Hepatocyte (in vitro differentiated cells): ENCODE measurements around the gene TRAF3. TPM values are rescaled to one million over a fixed set of nuclear protein-coding genes. Genes with fewer than 3 reads are reported as not detected.

ENCODE experiments used
- DNase-seq: peaks from one replicate; pipeline ENCODE4 v3.0.0-alpha.2; 2016; ENCODE audit warnings: low spot score
- H2AFZ ChIP-seq: fragments of 200-600 bp; sonication (generic); 2 replicates; pipeline ENCODE4 v1.6.0; 2016; ENCODE audit warnings: antibody characterized with exemption, mild to moderate bottlenecking
- H3K27ac ChIP-seq: fragments of 200-600 bp; sonication (generic); 2 replicates; pipeline ENCODE4 v1.5.1; 2016; ENCODE audit warnings: mild to moderate bottlenecking
- H3K27me3 ChIP-seq: fragments of 200-600 bp; sonication (generic); 2 replicates; pipeline ENCODE4 v1.6.1; 2016
- H3K36me3 ChIP-seq: fragments of 200-600 bp; sonication (generic); replicated peaks from 2 replicates; pipeline ENCODE4 v1.5.1; 2016; ENCODE audit warnings: low read depth; ENCODE audit not compliant: insufficient read depth
- H3K4me1 ChIP-seq: fragments of 200-600 bp; sonication (generic); 2 replicates; pipeline ENCODE4 v1.5.1; 2016; ENCODE audit warnings: mild to moderate bottlenecking, moderate library complexity; ENCODE audit not compliant: insufficient read depth
- H3K4me2 ChIP-seq: fragments of 200-600 bp; sonication (generic); 2 replicates; pipeline ENCODE4 v1.6.0; 2016
- H3K4me3 ChIP-seq: fragments of 200-600 bp; sonication (generic); 2 replicates; pipeline ENCODE4 v1.5.1; 2016; ENCODE audit warnings: mild to moderate bottlenecking
- H3K79me2 ChIP-seq: fragments of 200-600 bp; sonication (generic); 2 replicates; pipeline ENCODE4 v1.6.0; 2017; ENCODE audit warnings: mild to moderate bottlenecking
- H3K9me2 ChIP-seq: fragments of 200-600 bp; sonication (generic); replicated peaks from 2 replicates; pipeline ENCODE4 v1.6.0; 2017; ENCODE audit warnings: mild to moderate bottlenecking; ENCODE audit not compliant: insufficient read depth
- H3K9me3 ChIP-seq: fragments of 200-600 bp; sonication (generic); 2 replicates; pipeline ENCODE4 v1.5.1; 2016; ENCODE audit warnings: low read depth, mild to moderate bottlenecking
- H4K20me1 ChIP-seq: fragments of 200-600 bp; sonication (generic); 2 replicates; pipeline ENCODE4 v1.6.0; 2016; ENCODE audit warnings: mild to moderate bottlenecking; ENCODE audit not compliant: insufficient read depth, poor library complexity, severe bottlenecking
- CTCF ChIP-seq: fragments of 200-600 bp; sonication (generic); IDR thresholded peaks from 2 replicates; pipeline ENCODE4 v1.5.1; 2016; ENCODE audit warnings: antibody characterized with exemption, mild to moderate bottlenecking; ENCODE audit not compliant: poor library complexity
- EZH2 ChIP-seq: fragments of 200-600 bp; sonication (generic); IDR thresholded peaks from 2 replicates; pipeline ENCODE4 v1.6.1; 2016; ENCODE audit warnings: antibody characterized with exemption, mild to moderate bottlenecking, borderline replicate concordance
- EZH2phosphoT487 ChIP-seq: fragments of 200-600 bp; sonication (generic); IDR thresholded peaks from one replicate; pipeline ENCODE4 v1.6.1; 2018; ENCODE audit warnings: antibody characterized with exemption, mild to moderate bottlenecking, low read depth, moderate library complexity; ENCODE audit not compliant: unreplicated experiment, severe bottlenecking
- WGBS: methylation state at CpG from one replicate; pipeline ENCODE4 v1.1.6; 2016; ENCODE audit warnings: low lambda C conversion rate; ENCODE audit errors: missing lambda C conversion rate; 5-methylcytosine and 5-hydroxymethylcytosine counted together
- polyA plus RNA-seq: library from polyadenylated mRNA; unstranded; fragments of >200 nt; fragmentation: Nextera tagmentation; extraction: Ambion mirVana; gene quantifications from 2 replicates; pipeline ENCODE4 v1.2.1, GENCODE V29; 2016
- total RNA-seq: library from RNA; depleted of rRNA; stranded (reverse); fragments of >200 nt; gene quantifications from 2 replicates; pipeline ENCODE4 v1.2.3, GENCODE V29; 2014

The TRAF3 gene
- total and polyA plus RNA-seq, 2 experiments from 2014 or later = 8.0 to 15.8 TPM

DNA sequence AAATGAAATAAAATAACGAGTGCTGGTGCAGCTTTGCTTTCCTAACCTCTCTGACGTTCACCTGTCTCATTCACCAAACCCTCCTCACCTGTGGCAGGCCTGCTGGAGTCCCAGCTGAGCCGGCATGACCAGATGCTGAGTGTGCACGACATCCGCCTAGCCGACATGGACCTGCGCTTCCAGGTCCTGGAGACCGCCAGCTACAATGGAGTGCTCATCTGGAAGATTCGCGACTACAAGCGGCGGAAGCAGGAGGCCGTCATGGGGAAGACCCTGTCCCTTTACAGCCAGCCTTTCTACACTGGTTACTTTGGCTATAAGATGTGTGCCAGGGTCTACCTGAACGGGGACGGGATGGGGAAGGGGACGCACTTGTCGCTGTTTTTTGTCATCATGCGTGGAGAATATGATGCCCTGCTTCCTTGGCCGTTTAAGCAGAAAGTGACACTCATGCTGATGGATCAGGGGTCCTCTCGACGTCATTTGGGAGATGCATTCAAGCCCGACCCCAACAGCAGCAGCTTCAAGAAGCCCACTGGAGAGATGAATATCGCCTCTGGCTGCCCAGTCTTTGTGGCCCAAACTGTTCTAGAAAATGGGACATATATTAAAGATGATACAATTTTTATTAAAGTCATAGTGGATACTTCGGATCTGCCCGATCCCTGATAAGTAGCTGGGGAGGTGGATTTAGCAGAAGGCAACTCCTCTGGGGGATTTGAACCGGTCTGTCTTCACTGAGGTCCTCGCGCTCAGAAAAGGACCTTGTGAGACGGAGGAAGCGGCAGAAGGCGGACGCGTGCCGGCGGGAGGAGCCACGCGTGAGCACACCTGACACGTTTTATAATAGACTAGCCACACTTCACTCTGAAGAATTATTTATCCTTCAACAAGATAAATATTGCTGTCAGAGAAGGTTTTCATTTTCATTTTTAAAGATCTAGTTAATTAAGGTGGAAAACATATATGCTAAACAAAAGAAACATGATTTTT, 128.2 kb downstream of the TRAF3 start:
- no peaks in the 10 kb centered on the region for H3K9me3 ChIP-seq
- no peaks in the 10 kb centered on the region for H3K79me2 ChIP-seq
- DNase-seq = no peak
- H3K9me2 ChIP-seq = no peaks in the 10 kb centered on the region
- no peaks in the 10 kb centered on the region for H4K20me1 ChIP-seq
- no peak overlapping the region for H2AFZ ChIP-seq
- TF ChIP-seq EZH2 (no peak), EZH2phosphoT487 (no peak), CTCF (no peak)
- H3K27ac ChIP-seq = no peak overlapping the region
- H3K4me2 ChIP-seq = no peak overlapping the region
- H3K4me3 ChIP-seq = no peak overlapping the region
- WGBS = 97% methylated on average over 38 of the region's 38 CpGs
- no peaks in the 10 kb centered on the region for H3K4me1 ChIP-seq
- no peaks in the 10 kb centered on the region for H3K36me3 ChIP-seq
- no peaks in the 10 kb centered on the region for H3K27me3 ChIP-seq

DNA sequence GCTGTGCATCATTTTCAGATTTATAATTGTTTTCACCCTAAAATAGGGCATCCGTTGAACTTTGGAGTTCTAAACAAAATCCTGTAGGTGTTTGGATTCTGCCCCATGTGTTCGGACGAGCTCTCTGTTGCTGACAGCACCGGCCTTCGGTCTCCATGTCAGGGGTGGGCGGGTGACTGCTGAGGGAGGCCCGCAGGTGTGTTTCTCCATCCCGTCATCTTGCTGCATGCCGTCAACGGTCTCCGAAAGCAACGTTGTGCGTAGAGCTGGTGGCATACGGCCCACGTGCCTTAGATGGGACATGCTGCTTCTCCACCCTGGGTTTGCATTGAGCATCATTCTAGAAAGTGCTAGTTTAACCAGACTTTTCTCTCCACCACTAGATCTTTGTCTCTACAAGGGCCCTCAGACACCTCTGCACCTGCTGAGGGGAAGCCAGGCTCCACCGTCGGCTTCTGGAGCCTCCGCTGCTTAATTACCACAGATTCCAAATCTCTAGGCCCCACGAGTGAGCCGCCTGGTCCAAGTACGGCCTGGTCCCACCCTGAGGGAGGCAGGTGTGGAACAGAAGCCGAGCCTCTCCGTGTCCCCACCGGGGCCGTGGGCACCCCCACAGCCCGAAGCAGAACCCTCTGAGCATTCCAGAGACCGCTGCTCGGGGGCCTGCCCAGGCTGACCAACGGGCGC, 129.5 kb downstream of the TRAF3 start:
- Histone ChIP-seq H3K4me3 (no peak overlapping the region), H3K27ac (no peak overlapping the region), H2AFZ (no peak overlapping the region), H3K9me3 (no peaks in the 10 kb centered on the region), H3K4me1 (no peaks in the 10 kb centered on the region), H3K9me2 (no peaks in the 10 kb centered on the region), H3K36me3 (no peaks in the 10 kb centered on the region), H3K79me2 (no peaks in the 10 kb centered on the region), H4K20me1 (no peaks in the 10 kb centered on the region), H3K27me3 (no peaks in the 10 kb centered on the region), H3K4me2 (no peak overlapping the region)
- 97% methylated on average over 29 of the region's 30 CpGs for WGBS
- no peak for DNase-seq
- no peak for TF ChIP-seq EZH2
- no peak for TF ChIP-seq CTCF
- no peak for TF ChIP-seq EZH2phosphoT487

DNA sequence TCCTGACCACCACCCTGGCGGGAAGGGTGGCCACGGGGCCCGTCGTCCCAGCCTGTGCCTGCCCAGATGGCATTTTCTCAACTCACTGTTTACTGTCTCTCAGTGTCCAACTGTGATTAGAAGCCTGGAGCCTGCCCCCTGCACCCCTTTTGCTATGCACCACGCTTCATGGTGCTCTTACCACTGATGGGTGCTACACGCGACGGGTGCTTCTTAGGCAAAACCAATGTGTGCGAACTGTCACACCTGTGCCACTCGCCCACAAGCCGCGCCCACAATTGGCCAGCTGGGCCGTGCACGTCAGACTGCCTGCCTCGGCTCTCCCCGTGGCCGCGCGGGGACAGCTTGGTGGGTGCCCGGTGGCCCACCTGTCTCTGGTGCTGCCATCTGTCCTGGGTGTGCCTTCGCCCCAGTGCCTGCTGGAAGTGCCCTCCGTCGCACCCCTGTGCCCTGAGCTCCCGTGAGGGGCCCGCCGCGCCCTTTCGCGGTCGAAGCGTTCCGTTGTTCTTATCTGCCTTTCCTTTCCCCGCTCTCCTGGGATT, 130.1 kb downstream of the TRAF3 start:
- Histone ChIP-seq H3K9me2 (no peaks in the 10 kb centered on the region), H3K79me2 (no peaks in the 10 kb centered on the region), H3K36me3 (no peaks in the 10 kb centered on the region), H3K4me1 (no peaks in the 10 kb centered on the region), H3K27me3 (no peaks in the 10 kb centered on the region), H3K9me3 (no peaks in the 10 kb centered on the region), H3K4me3 (no peak overlapping the region), H4K20me1 (no peaks in the 10 kb centered on the region), H3K27ac (no peak overlapping the region), H2AFZ (no peak overlapping the region), H3K4me2 (no peak overlapping the region)
- over 99% methylated on average over 32 of the region's 33 CpGs for WGBS
- TF ChIP-seq CTCF (no peak), EZH2 (no peak), EZH2phosphoT487 (no peak)
- DNase-seq = no peak
